Activated naive CD4-positive, alpha-beta T cell treated with anti-CD3 and anti-CD28 coated beads for 36 hours (primary cell): Measurements from ENCODE around the gene LTA. TPM values are rescaled to one million over a fixed set of nuclear protein-coding genes. Genes with fewer than 3 reads are reported as not detected.
A peak's percentile ranks its signal among the peaks of the same experiment; 100 is the strongest.

Experiments
- CTCF ChIA-PET: fragments of 350-600 bp; sonication (Branson Sonifier 250); formaldehyde crosslinking; loops from one replicate; lab custom pipeline; 2021; ENCODE audit warnings: antibody characterized with exemption; lab: Charles Lee
- DNase-seq: peaks from one replicate; pipeline ENCODE4 v3.0.0-alpha.2; 2020
- H3K27ac Mint-ChIP-seq: one replicate; pipeline ENCODE4 v1.8.0; 2021; ENCODE audit warnings: mild to moderate bottlenecking, mixed read lengths
- H3K27me3 Mint-ChIP-seq: one replicate; pipeline ENCODE4 v1.8.0; 2021; ENCODE audit warnings: low read depth, mixed read lengths
- H3K36me3 Mint-ChIP-seq: one replicate; pipeline ENCODE4 v1.8.0; 2021; ENCODE audit warnings: low read depth, mixed read lengths
- H3K4me1 Mint-ChIP-seq: one replicate; pipeline ENCODE4 v1.8.0; 2021; ENCODE audit warnings: low read depth, mixed read lengths
- H3K4me3 Mint-ChIP-seq: one replicate; pipeline ENCODE4 v1.8.0; 2021; ENCODE audit warnings: mild to moderate bottlenecking, moderate library complexity, mixed read lengths
- H3K9me3 Mint-ChIP-seq: one replicate; pipeline ENCODE4 v1.8.0; 2021; ENCODE audit warnings: mixed read lengths
- intact Hi-C: fragments of 100-400 bp; cut with micrococcal nuclease; formaldehyde crosslinking; loops from one replicate; pipeline ENCODE4 v1.15.1; 2023
- total RNA-seq, 2 experiments: library from RNA; stranded (reverse); gene quantifications; one replicate each; pipeline ENCODE4 v1.2.3, GENCODE V29; 2021

Gene LTA
- total RNA-seq, 2 experiments from 2014 or later, result 165 to 173 TPM

- Mint-ChIP-seq H3K9me3 (no peaks in the 10 kb centered on the region), H3K4me3 (no peak overlapping the region), H3K36me3 (peaks cover 71% of the 10 kb centered on the region), H3K27me3 (no peaks in the 10 kb centered on the region), H3K27ac (peak overlapping the region; percentile 21), H3K4me1 (peaks cover 46% of the 10 kb centered on the region)
- intact Hi-C loops, result no loop called here
- CTCF ChIA-PET, result no interaction called here
- DNase-seq, result no peak
These were observed 38.6 kb upstream of the LTA start for GRCh38 chr6:31533455-31533841.

GRCh38 chr6:31534011-31534410 is 38.1 kb upstream of the LTA start:
- no peaks in the 10 kb centered on the region for H3K27me3 Mint-ChIP-seq
- peaks cover 75% of the 10 kb centered on the region for H3K36me3 Mint-ChIP-seq
- no peak overlapping the region for H3K4me3 Mint-ChIP-seq
- CTCF ChIA-PET, result no interaction called here
- H3K4me1 Mint-ChIP-seq, result peaks cover 52% of the 10 kb centered on the region
- DNase-seq, result no peak
- peak overlapping the region; percentile 47 for H3K27ac Mint-ChIP-seq
- no peaks in the 10 kb centered on the region for H3K9me3 Mint-ChIP-seq
- intact Hi-C loops, result no loop called here

GRCh38 chr6:31534521-31535040 is 37.5 kb upstream of the LTA start:
- Mint-ChIP-seq H3K36me3 (peaks cover 80% of the 10 kb centered on the region), H3K27ac (no peak overlapping the region), H3K4me3 (no peak overlapping the region), H3K4me1 (peaks cover 58% of the 10 kb centered on the region), H3K27me3 (no peaks in the 10 kb centered on the region), H3K9me3 (no peaks in the 10 kb centered on the region)
- CTCF ChIA-PET, result interaction anchor here (1.6 kb wide), 1 partner anchor 62 kb away, joined by 5 read pairs; no protein-coding TSS in a partner anchor
- intact Hi-C loops, result no loop called here
- DNase-seq, result no peak

- H3K36me3 Mint-ChIP-seq, result peaks cover 82% of the 10 kb centered on the region
- H3K9me3 Mint-ChIP-seq, result no peaks in the 10 kb centered on the region
- CTCF ChIA-PET, result interaction anchor here (0.7 to 1.6 kb wide), 3 partner anchors 41 to 63 kb away, joined by 3 to 5 read pairs (median 5); no protein-coding TSS in a partner anchor
- H3K4me3 Mint-ChIP-seq, result no peak overlapping the region
- intact Hi-C loops, result no loop called here
- H3K4me1 Mint-ChIP-seq, result peaks cover 65% of the 10 kb centered on the region
- H3K27ac Mint-ChIP-seq, result no peak overlapping the region
- no peaks in the 10 kb centered on the region for H3K27me3 Mint-ChIP-seq
- no peak for DNase-seq
These were observed 36.4 kb upstream of the LTA start for GRCh38 chr6:31535538-31536324.

GRCh38 chr6:31538805-31539400 is 33.2 kb upstream of the LTA start:
- CTCF ChIA-PET, result interaction anchor here (1.0 to 1.4 kb wide), 4 partner anchors 40 to 60 kb away, joined by 3 to 7 read pairs (median 5); no protein-coding TSS in a partner anchor
- intact Hi-C loops, result no loop called here
- H3K27ac Mint-ChIP-seq, result peak overlapping the region; percentile 99
- peaks cover 56% of the 10 kb centered on the region for H3K4me1 Mint-ChIP-seq
- no peaks in the 10 kb centered on the region for H3K27me3 Mint-ChIP-seq
- H3K36me3 Mint-ChIP-seq, result peaks cover 66% of the 10 kb centered on the region
- peak overlapping the region; percentile 93 for H3K4me3 Mint-ChIP-seq
- no peak for DNase-seq
- H3K9me3 Mint-ChIP-seq, result no peaks in the 10 kb centered on the region

GRCh38 chr6:31540640-31541039 is 31.4 kb upstream of the LTA start:
- CTCF ChIA-PET, result interaction anchor here (0.7 to 22.5 kb wide), 9 partner anchors 10 to 143 kb away, joined by 3 to 604 read pairs (median 4); partner anchors contain the start of genes LST1, LTB, NCR3 and TNF
- Mint-ChIP-seq H3K4me1 (peaks cover 46% of the 10 kb centered on the region), H3K4me3 (peak overlapping the region; percentile 93), H3K27me3 (no peaks in the 10 kb centered on the region), H3K27ac (peak overlapping the region; percentile 99), H3K9me3 (no peaks in the 10 kb centered on the region), H3K36me3 (peaks cover 51% of the 10 kb centered on the region)
- intact Hi-C loops, result loop anchor here (1.0 to 10.0 kb wide), 4 partner anchors 46 to 923 kb away; partner anchors contain the start of genes GPSM3, MRPS18B, PBX2 and PPP1R10
- DNase-seq, result no peak

- intact Hi-C loops, result loop anchor here (1.0 to 10.0 kb wide), 4 partner anchors 47 to 924 kb away; partner anchors contain the start of genes GPSM3, MRPS18B, PBX2 and PPP1R10
- H3K9me3 Mint-ChIP-seq, result no peaks in the 10 kb centered on the region
- peak; percentile 77 for DNase-seq
- peaks cover 41% of the 10 kb centered on the region for H3K4me1 Mint-ChIP-seq
- H3K27ac Mint-ChIP-seq, result peak overlapping the region; percentile 99
- H3K27me3 Mint-ChIP-seq, result no peaks in the 10 kb centered on the region
- H3K4me3 Mint-ChIP-seq, result peak overlapping the region; percentile 93
- peaks cover 45% of the 10 kb centered on the region for H3K36me3 Mint-ChIP-seq
- CTCF ChIA-PET, result interaction anchor here (0.6 to 22.5 kb wide), 12 partner anchors 10 to 842 kb away, joined by 3 to 604 read pairs (median 4); partner anchors contain the start of genes LST1, LTB, NCR3 and TNF
These were observed 30.9 kb upstream of the LTA start for GRCh38 chr6:31541059-31541657.

GRCh38 chr6:31541658-31542521 is 30.2 kb upstream of the LTA start, which contains the start of gene DDX39B:
Gene DDX39B, minus strand, starts transcription at chr6:31542003. Its CDS starts 1,471 bp downstream, at chr6:31540532.
- Mint-ChIP-seq H3K27ac (peak within 1 kb of the TSS; percentile 99), H3K27me3 (no peaks in the 10 kb centered on the region), H3K36me3 (peaks cover 38% of the 10 kb centered on the region), H3K4me3 (peak within 1 kb of the TSS; percentile 93), H3K9me3 (no peaks in the 10 kb centered on the region), H3K4me1 (peaks cover 40% of the 10 kb centered on the region)
- intact Hi-C loops, result loop anchor here (1.0 to 10.0 kb wide), 7 partner anchors 45 to 925 kb away; partner anchors contain the start of genes BAG6, GPSM3, MRPS18B and PBX2
- DNase-seq, result peak; percentile 95
- CTCF ChIA-PET, result interaction anchor here (0.6 to 22.5 kb wide), 11 partner anchors 9 to 843 kb away, joined by 3 to 604 read pairs (median 3); partner anchors contain the start of genes LST1, LTB, NCR3 and TNF

GRCh38 chr6:31543639-31544038 is 28.4 kb upstream of the LTA start:
- H3K4me1 Mint-ChIP-seq, result peaks cover 38% of the 10 kb centered on the region
- CTCF ChIA-PET, result interaction anchor here (15.3 to 22.5 kb wide), 2 partner anchors 38 to 54 kb away, joined by 442 to 604 read pairs; partner anchors contain the start of genes LST1, LTB, NCR3 and TNF
- no peaks in the 10 kb centered on the region for H3K27me3 Mint-ChIP-seq
- intact Hi-C loops, result loop anchor here (5.0 to 10.0 kb wide), 2 partner anchors 651 to 926 kb away; partner anchors contain the start of genes GPSM3, MRPS18B, PBX2 and PPP1R10
- peaks cover 29% of the 10 kb centered on the region for H3K36me3 Mint-ChIP-seq
- H3K9me3 Mint-ChIP-seq, result no peaks in the 10 kb centered on the region
- H3K27ac Mint-ChIP-seq, result peak overlapping the region; percentile 99
- H3K4me3 Mint-ChIP-seq, result no peak overlapping the region
- no peak for DNase-seq

- Mint-ChIP-seq H3K9me3 (no peaks in the 10 kb centered on the region), H3K27ac (no peak overlapping the region), H3K4me3 (no peak overlapping the region), H3K27me3 (no peaks in the 10 kb centered on the region), H3K4me1 (peaks cover 35% of the 10 kb centered on the region), H3K36me3 (peaks cover 20% of the 10 kb centered on the region)
- intact Hi-C loops, result loop anchor here (5.0 to 10.0 kb wide), 2 partner anchors 650 to 927 kb away; partner anchors contain the start of genes GPSM3, MRPS18B, PBX2 and PPP1R10
- no peak for DNase-seq
- CTCF ChIA-PET, result interaction anchor here (15.3 to 22.5 kb wide), 2 partner anchors 37 to 53 kb away, joined by 442 to 604 read pairs; partner anchors contain the start of genes LST1, LTB, NCR3 and TNF
These were observed 27.4 kb upstream of the LTA start for GRCh38 chr6:31544676-31545075.
